ENCODE data around the gene TMC2.

TMC2 gene

DNA sequence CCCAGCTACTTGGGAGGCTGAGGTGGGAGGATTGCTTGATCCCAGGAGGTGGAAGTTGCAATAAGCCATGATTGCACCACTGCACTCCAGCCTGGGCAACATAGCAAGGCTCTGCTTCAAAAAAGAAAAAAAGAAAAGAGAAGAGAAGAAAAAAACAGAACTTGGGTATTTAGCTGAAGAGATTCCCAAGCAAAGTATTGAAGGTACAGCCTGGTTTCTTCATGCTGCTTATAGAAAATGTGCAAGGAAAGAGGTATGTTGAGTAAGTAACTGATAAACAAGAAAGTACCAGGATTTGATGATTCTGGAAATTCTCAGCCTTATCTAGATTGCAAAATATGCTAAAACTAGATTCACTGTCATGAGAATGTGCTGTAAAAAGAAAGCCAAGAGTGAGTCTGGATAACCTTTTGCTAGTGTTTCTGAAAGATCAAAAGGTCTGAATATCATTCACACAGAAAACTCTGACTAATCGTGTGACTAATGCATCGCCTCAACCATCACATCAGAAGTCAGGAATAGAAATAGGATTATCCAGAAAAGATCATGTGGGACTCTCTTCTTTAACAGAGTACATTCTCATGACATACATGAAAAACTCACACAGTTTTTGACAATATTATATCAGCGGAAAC, 83.7 kb downstream of the TMC2 start:
- no peak overlapping the region for H3K27ac ChIP-seq
- TF ChIP-seq, protein P1, sequence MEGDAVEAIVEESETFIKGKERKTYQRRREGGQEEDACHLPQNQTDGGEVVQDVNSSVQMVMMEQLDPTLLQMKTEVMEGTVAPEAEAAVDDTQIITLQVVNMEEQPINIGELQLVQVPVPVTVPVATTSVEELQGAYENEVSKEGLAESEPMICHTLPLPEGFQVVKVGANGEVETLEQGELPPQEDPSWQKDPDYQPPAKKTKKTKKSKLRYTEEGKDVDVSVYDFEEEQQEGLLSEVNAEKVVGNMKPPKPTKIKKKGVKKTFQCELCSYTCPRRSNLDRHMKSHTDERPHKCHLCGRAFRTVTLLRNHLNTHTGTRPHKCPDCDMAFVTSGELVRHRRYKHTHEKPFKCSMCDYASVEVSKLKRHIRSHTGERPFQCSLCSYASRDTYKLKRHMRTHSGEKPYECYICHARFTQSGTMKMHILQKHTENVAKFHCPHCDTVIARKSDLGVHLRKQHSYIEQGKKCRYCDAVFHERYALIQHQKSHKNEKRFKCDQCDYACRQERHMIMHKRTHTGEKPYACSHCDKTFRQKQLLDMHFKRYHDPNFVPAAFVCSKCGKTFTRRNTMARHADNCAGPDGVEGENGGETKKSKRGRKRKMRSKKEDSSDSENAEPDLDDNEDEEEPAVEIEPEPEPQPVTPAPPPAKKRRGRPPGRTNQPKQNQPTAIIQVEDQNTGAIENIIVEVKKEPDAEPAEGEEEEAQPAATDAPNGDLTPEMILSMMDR (conservative IDR thresholded peaks at IDR 0.05), result no peak

DNA sequence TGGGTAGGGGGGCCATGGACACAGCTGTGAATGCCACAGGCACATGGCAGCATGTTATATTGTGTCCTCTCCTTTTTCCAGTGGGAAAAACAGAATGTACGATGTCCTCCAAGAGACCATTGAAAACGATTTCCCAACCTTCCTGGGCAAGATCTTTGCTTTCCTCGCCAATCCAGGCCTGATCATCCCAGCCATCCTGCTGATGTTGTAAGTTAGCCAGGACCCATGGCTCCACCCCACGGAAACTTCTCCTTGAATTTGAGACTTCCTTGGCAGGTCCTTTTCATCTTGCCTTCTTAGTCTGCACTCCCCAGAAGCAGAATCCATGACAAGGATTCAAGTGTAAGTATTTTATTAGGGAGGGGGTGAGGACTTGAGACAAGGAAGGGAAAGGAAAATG, 87.8 kb downstream of the TMC2 start:
- TF ChIP-seq, protein P1 (conservative IDR thresholded peaks at IDR 0.05), result no peak

DNA sequence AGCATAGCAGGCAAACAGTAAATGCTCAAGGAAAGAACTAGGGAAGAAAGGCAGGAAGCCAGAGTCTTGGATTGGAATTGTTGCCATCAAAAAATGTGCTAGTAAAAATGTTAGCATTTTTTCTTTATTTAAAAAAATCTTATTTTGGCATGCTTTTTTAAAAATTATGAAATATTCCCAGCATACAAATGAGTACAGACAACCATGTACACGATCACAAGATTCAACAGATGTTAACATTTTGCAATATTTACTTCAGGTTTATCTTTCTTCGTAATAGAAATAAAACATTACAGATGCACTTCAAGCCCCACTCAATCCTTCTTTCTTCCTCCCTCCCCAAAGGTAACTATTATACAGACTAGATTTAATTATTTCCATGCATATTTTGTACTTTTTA, 88.7 kb downstream of the TMC2 start:
- H3K27ac ChIP-seq, result no peak overlapping the region
- TF ChIP-seq, protein P1 (conservative IDR thresholded peaks at IDR 0.05), result no peak

More for the DNA sequence above, 87.8 kb downstream of the TMC2 start:
- no peak overlapping the region for H3K27ac ChIP-seq

DNA sequence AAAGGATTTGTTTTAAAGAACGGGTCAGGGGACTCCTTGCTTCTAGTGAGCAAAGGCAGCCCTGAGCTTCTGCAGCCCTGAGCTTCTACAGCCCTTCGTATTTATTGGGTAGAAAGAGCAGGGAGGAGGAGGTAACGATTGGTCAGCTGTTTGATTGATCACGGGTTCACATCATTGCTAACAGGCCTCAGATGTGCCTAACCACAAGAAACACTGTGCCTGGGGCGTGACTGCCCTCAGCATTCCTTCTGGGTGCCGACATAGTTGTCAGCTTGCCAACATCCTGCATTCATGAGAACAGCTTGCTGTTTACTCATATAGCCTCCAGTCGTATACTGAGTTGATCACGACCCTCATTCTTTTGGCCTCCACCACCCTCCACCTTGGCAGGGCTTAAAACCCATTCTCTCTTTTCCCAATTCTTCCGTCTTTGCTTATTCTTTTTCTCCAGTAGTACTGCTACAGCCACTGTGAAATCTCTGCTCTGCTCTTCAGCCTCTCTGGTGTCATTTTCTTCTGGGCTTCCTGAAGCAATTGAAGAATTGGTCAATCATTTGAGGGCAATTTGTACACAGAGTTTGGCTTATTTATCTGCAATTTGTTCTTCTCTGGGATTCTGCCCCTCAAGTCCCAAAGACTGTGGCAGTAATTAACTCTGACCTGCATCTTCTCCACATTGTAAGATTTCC, 90.6 kb downstream of the TMC2 start:
- TF ChIP-seq, protein P1 (conservative IDR thresholded peaks at IDR 0.05), result no peak

DNA sequence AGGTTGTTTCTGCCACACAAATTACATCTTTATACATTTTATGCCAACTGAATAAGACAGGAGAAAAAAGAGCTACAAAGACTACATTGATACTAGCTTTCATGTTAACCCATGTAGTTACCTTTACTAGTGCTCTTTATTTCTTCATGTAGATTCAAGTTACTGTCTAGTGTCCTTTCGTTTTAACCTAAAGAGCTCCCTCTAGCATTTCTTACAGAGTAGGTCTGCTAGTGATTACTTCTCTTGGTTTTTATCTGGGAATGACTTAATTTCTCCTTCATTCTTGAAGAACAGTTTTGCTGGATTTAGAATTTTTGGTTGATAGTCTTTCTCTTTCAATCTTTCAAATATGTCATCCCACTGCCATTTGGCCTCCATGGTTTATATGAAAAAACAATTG, 94.9 kb downstream of the TMC2 start:
- TF ChIP-seq, protein P1 (conservative IDR thresholded peaks at IDR 0.05), result peak; percentile 59
- no peak overlapping the region for H3K27ac ChIP-seq

More for the DNA sequence above, 90.6 kb downstream of the TMC2 start:
- no peak overlapping the region for H3K27ac ChIP-seq

DNA sequence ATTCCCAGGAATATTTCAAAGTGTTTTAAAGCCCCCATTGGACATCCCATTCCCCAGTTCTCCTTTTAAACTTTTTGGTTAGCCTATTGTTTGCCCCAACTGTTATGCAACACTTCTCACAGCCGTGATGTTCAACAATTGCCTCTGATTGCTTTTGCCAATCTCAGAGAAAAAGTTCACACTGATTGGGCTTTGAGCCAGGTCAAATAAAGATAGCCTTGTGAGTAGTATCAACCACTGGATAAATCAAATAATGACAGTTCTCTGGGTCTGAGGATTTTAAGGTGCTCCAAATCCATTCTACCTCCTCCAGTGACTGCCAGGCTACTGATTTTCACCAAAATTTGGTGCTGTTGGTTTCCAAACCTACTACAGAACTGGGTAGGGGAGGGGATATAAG, 97.0 kb downstream of the TMC2 start:
- TF ChIP-seq, protein P1 (conservative IDR thresholded peaks at IDR 0.05), result no peak
- peak overlapping the region; percentile 35 for H3K27ac ChIP-seq

DNA sequence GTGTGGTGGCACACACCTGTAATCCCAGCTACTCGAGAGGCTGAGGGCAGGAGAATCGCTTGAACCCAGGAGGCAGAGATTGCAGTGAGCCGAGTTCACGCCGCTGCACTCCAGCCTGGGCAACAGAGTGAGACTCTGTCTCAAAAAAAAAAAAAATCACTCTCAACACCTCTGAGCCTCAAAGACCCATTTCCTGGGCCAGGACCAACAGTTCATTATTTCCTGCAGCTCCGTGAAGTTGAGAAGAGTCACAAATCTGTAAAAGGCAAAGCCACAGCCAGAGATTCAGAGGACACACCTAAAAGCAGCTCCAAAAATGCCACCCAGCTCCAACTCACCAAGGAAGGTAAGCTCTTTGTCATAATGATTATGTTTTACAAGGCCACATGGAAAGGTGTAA, 100.9 kb downstream of the TMC2 start:
- TF ChIP-seq, protein P1 (conservative IDR thresholded peaks at IDR 0.05), result no peak

More for the DNA sequence above, 100.9 kb downstream of the TMC2 start:
- H3K27ac ChIP-seq, result no peak overlapping the region
